CD1c-positive myeloid dendritic cell (primary cell): ENCODE results near the gene CACNA1D.

ENCODE experiments used
- DNase-seq: peaks from one replicate; pipeline ENCODE4 v3.0.0-alpha.2; 2016; ENCODE audit errors: extremely low spot score

The CACNA1D gene

GRCh38 chr3:53845103-53845880, 350.9 kb downstream of the CACNA1D start:
- peak; percentile 33 for DNase-seq

GRCh38 chr3:53845881-53846133, 351.4 kb downstream of the CACNA1D start:
- DNase-seq, result no peak

GRCh38 chr3:53846134-53846850, 351.9 kb downstream of the CACNA1D start, which contains the start of the genes CHDH and IL17RB:
TSS of gene CHDH (minus strand) at chr3:53846419. CDS start at chr3:53824008, 22,411 bp downstream.
TSS of gene IL17RB (plus strand) at chr3:53846568. CDS start at chr3:53846589, 21 bp downstream.
- peak; percentile 2 for DNase-seq

- no peak for DNase-seq
These were observed 352.4 kb downstream of the CACNA1D start for GRCh38 chr3:53846851-53847155.

GRCh38 chr3:53849916-53850315, 355.5 kb downstream of the CACNA1D start:
- DNase-seq, result no peak

- DNase-seq, result no peak
These were observed 356.5 kb downstream of the CACNA1D start for GRCh38 chr3:53850895-53851294.

GRCh38 chr3:53856964-53857363, 362.6 kb downstream of the CACNA1D start:
- no peak for DNase-seq

- DNase-seq, result peak; percentile 21
These were observed 363.8 kb downstream of the CACNA1D start for GRCh38 chr3:53858096-53858741.

GRCh38 chr3:53859178-53859577, 364.8 kb downstream of the CACNA1D start:
- no peak for DNase-seq

GRCh38 chr3:53860196-53860595, 365.8 kb downstream of the CACNA1D start:
- DNase-seq, result no peak

- DNase-seq, result no peak
These were observed 367.8 kb downstream of the CACNA1D start for GRCh38 chr3:53862241-53862640.

- no peak for DNase-seq
These were observed 368.7 kb downstream of the CACNA1D start for GRCh38 chr3:53863145-53863544.
